Retinal pigment epithelial cell (primary cell): ENCODE data around the gene GASK1A.

Source experiments
- DNase-seq: peaks from one replicate; pipeline ENCODE4 v3.0.0-alpha.2; 2010; ENCODE audit warnings: low read depth
- H3K4me3 ChIP-seq: 2 replicates; pipeline ENCODE4 v1.5.1; 2011; ENCODE audit warnings: mild to moderate bottlenecking, low read length, control low read depth, moderate library complexity
- CTCF ChIP-seq: conservative IDR thresholded peaks from 2 replicates; pipeline ENCODE4 v1.5.1; 2011; ENCODE audit warnings: low read depth, low read length, control low read depth, inconsistent platforms

GASK1A gene

DNA sequence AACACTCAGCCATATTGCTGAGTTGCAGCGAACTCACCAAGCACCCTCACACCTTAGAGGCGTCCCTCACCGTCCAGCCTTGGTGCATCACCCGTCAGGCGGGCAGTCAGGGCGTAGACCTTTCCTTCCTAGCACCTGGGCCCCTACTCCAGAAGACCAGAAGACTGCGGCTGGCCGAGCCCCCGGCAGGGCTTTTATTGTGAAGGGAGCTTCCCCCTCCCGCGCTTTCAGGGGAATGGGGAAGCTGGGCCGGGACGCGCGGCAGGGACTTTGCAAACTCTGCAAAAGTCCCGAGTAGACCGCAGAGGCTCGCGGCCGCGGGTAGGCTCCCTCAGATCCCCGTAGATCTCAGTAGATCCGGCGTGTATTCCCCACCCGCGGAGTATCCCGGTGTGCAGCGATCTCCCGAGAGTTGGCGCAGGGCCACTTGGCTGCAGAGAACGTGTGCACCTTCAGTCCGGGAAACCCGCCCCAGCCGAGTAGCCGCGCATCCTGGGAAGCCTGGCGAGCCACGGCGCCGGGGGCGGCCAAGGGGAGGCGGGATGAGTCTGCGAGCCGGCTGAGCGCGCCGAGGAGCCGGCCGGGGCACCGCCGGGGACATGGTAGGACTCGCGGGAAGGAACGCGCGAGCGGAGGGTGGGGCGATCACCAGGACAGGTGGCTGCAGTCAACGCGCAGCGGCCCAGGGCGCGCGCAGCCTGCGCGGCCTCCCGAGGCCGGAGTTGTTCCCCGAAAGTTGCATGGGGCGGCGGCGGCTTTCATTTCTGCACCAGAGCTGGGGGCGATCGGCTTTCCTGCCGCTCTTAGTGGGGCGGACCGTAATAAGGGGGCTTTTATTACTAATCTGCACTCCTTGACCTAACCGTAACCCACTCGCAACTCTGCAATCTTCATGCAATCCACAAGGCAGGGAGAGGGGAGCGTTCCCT, at the start of gene GASK1A:
GASK1A (plus strand) TSS at position 268 of the 929 bp plus-strand sequence; CDS start at position 600, 332 bp downstream.
- DNase-seq = no peak
- TF ChIP-seq CTCF = no peak

DNA sequence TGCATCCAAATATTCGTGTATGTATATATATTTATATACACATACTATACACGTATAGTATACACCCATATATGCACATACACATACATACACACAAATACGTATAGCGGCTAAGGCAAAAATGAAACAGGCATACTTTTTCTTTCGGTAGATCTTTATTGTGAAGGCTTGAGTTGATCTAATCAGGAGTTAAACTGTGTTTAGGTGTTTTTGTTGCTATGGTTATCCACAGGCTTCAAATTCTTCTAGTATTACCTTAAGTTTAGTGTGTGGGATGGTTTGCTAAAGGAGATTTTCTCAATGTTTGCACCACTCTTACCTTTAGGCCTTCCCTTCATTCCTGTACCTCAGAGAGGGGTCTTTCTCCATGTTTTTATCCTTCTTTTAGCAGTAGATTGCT, 45.0 kb upstream of the GASK1A start:
- H3K4me3 ChIP-seq = no peak overlapping the region
- no peak for TF ChIP-seq CTCF
- no peak for DNase-seq

More for the DNA sequence above, at the start of gene GASK1A:
- H3K4me3 ChIP-seq = peak within 1 kb of the TSS; percentile 39

DNA sequence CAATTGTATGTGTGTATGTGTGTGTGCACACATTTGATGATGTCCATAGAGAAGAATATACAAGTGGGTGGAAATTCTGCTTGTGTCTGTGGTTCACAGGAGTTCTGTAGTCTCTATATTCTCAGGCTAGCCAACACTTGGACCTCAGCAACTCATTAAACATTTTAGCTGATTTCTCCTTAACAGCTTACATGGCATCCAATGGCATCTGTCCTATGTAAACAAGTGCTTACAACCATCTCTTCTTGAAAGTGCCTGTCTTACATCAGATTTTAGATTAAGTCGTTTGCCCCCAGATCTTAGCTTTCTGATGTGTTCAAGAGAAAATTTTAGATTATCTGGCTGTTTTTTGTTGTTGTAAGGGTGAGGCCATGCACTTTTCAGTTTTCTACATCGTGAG, 44.2 kb upstream of the GASK1A start:
- TF ChIP-seq CTCF = no peak
- no peak overlapping the region for H3K4me3 ChIP-seq
- DNase-seq = no peak

DNA sequence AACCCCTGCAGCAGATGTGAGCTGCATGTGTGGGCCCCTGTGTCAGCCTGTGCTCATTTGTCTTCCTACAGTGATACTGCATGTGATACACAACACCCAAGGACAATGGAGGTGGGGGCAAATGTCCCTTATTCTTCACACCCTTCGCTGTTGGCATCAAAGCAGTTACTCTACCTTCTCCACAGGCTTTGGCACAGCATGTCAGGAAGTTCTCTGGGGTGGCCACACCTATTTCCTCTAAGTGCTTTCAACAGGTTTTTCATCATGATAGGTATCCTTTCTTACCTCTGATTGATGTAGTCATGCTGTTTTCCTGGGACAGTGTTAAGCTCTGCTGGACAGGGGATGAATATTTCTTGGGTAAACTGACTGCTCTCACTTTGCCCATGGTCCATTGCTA, 43.6 kb upstream of the GASK1A start:
- TF ChIP-seq CTCF = no peak
- H3K4me3 ChIP-seq = no peak overlapping the region
- DNase-seq = no peak

GRCh38 chr3:42936157-42936981, 42.7 kb upstream of the GASK1A start:
- no peak for TF ChIP-seq CTCF
- no peak for DNase-seq
- peak overlapping the region; percentile 49 for H3K4me3 ChIP-seq

GRCh38 chr3:42937334-42937733, 41.8 kb upstream of the GASK1A start:
- no peak for TF ChIP-seq CTCF
- no peak for DNase-seq
- no peak overlapping the region for H3K4me3 ChIP-seq
